HG03469 (cell line): ENCODE data around the gene CFAP70.
"Not testable (repeated sequence)": the region's sequence is repeated elsewhere in the genome, so short reads cannot be mapped to it uniquely, and the experiment has no call there.

Experiments used
- ATAC-seq: cut with Tn5 transposase; IDR thresholded peaks from one replicate; pipeline ENCODE4 v1.9.1; 2021; ENCODE audit warnings: mild to moderate bottlenecking, moderate library complexity, moderate number of reproducible peaks; ENCODE audit not compliant: unreplicated experiment

Gene CFAP70

GRCh38 chr10:73340121-73340520, 18.5 kb downstream of the CFAP70 start:
- no peak for ATAC-seq

- no peak for ATAC-seq
Measured at GRCh38 chr10:73339436-73339835, 19.2 kb downstream of the CFAP70 start.

- no peak for ATAC-seq
Measured at GRCh38 chr10:73338801-73339368, 19.8 kb downstream of the CFAP70 start.

- no peak for ATAC-seq
Measured at GRCh38 chr10:73333202-73333601, 25.5 kb downstream of the CFAP70 start.

- ATAC-seq, result no peak
Measured at GRCh38 chr10:73332379-73332778, 26.3 kb downstream of the CFAP70 start.

- ATAC-seq, result not testable (repeated sequence)
Measured at GRCh38 chr10:73328523-73328922, 30.1 kb downstream of the CFAP70 start.

- not testable (repeated sequence) for ATAC-seq
Measured at GRCh38 chr10:73325290-73325689, 33.4 kb downstream of the CFAP70 start.

- ATAC-seq, result not testable (repeated sequence)
Measured at GRCh38 chr10:73323582-73323981, 35.1 kb downstream of the CFAP70 start.

- ATAC-seq, result no peak
Measured at GRCh38 chr10:73310475-73310874, 48.2 kb downstream of the CFAP70 start.

- no peak for ATAC-seq
Measured at GRCh38 chr10:73307203-73307800, 51.4 kb downstream of the CFAP70 start.

- no peak for ATAC-seq
Measured at GRCh38 chr10:73306171-73306708, 52.4 kb downstream of the CFAP70 start.

GRCh38 chr10:73296946-73297345, 61.7 kb downstream of the CFAP70 start:
- no peak for ATAC-seq

- ATAC-seq, result no peak
Measured at GRCh38 chr10:73293461-73293860, 65.2 kb downstream of the CFAP70 start.

GRCh38 chr10:73289958-73290357, 68.7 kb downstream of the CFAP70 start:
- ATAC-seq, result no peak

- no peak for ATAC-seq
Measured at GRCh38 chr10:73287441-73287840, 71.2 kb downstream of the CFAP70 start.

- no peak for ATAC-seq
Measured at GRCh38 chr10:73281097-73281496, 77.6 kb downstream of the CFAP70 start.

GRCh38 chr10:73264423-73264822, 94.2 kb downstream of the CFAP70 start:
- ATAC-seq, result no peak

GRCh38 chr10:73263693-73264347, 94.8 kb downstream of the CFAP70 start:
- no peak for ATAC-seq

- ATAC-seq, result no peak
Measured at GRCh38 chr10:73262880-73263555, 95.6 kb downstream of the CFAP70 start.

- no peak for ATAC-seq
Measured at GRCh38 chr10:73262105-73262730, 96.4 kb downstream of the CFAP70 start.

- no peak for ATAC-seq
Measured at GRCh38 chr10:73261362-73261995, 97.2 kb downstream of the CFAP70 start.
